DOHH2 (cell line): ENCODE measurements around the gene LIMK1.

Experiments used
- CTCF ChIP-seq: fragments of 200-600 bp; sonication (generic); IDR thresholded peaks from one replicate; pipeline ENCODE4 v1.5.1; 2014; ENCODE audit warnings: antibody characterized with exemption, mild to moderate bottlenecking, low read depth, low read length; ENCODE audit not compliant: poor library complexity, severe bottlenecking
- EZH2phosphoT487 ChIP-seq: fragments of 200-600 bp; sonication (generic); IDR thresholded peaks from 2 replicates; pipeline ENCODE4 v1.6.1; 2017; ENCODE audit warnings: borderline replicate concordance, mild to moderate bottlenecking, antibody characterized with exemption, low read length, moderate library complexity, mixed read lengths

- TF ChIP-seq CTCF (no peak), EZH2phosphoT487 (no peak)
Measured at GRCh38 chr7:74063223-74063641, 20.4 kb upstream of the LIMK1 start.
